Spleen (tissue), 7 donors: Measurements from ENCODE around the gene ZNF700.

Experiments used
- POLR2A ChIP-seq, 3 donors: fragments of 450-650 bp; IDR thresholded peaks; one replicate each; pipeline ENCODE4 v1.5.1; 2017; ENCODE audit warnings: antibody characterized with exemption in 3 of 3, mild to moderate bottlenecking in 1 of 3
- TF ChIP-seq, protein P1 (sequence below), 11 experiments: fragments of 200-600 bp in 7 of 11; fragments of 450-650 bp in 4 of 11; sonication (generic) in 4 of 11; IDR thresholded peaks in 8 of 11; conservative IDR thresholded peaks in 3 of 11; 1 replicate in 7 of 11; 2 replicates in 4 of 11; pipeline versions ENCODE4 v1.4.0 to v1.8.0; 2016 to 2021; ENCODE audit warnings: antibody characterized with exemption in 11 of 11, inconsistent platforms in 4 of 11, mild to moderate bottlenecking in 1 of 11
- donor health status: DM: no; HTN: no; CAD: no; lungs with moderate emphysema.
- donor health status: DM: no; HTN: no; CAD: no.
- donor health status: DM: no; HTN: no; CAD: no.

DNA sequence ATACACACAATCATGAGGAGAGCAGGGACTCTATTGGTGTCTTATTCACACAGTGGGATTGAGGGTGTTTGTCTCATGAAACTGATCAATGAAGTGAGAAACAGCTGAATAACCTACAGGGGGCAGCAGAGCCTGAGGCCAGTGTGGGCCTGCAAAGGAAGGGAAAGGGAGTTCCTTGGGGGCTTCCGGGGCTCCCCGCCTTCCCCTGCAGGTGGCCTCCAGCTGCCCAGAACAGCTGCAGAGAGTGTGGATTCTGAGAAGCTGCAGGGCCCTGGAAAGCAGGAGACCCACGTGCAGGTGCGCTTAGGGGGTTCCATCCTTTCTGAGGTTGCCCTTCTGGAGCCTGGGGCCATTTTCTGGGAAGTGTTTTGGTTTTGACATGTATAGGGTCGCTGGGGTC, 60.1 kb downstream of the ZNF700 start:
- TF ChIP-seq, protein P1, sequence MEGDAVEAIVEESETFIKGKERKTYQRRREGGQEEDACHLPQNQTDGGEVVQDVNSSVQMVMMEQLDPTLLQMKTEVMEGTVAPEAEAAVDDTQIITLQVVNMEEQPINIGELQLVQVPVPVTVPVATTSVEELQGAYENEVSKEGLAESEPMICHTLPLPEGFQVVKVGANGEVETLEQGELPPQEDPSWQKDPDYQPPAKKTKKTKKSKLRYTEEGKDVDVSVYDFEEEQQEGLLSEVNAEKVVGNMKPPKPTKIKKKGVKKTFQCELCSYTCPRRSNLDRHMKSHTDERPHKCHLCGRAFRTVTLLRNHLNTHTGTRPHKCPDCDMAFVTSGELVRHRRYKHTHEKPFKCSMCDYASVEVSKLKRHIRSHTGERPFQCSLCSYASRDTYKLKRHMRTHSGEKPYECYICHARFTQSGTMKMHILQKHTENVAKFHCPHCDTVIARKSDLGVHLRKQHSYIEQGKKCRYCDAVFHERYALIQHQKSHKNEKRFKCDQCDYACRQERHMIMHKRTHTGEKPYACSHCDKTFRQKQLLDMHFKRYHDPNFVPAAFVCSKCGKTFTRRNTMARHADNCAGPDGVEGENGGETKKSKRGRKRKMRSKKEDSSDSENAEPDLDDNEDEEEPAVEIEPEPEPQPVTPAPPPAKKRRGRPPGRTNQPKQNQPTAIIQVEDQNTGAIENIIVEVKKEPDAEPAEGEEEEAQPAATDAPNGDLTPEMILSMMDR (IDR thresholded peaks at IDR 0.05 in 8 of 11, conservative IDR thresholded peaks at IDR 0.05 in 3 of 11): peak in 1 of 11 experiments; percentile 13
- no peak for TF ChIP-seq POLR2A (IDR thresholded peaks at IDR 0.05)
